SK-N-SH treated with all-trans-retinoic acid at 6 μM for 48 hours (cell line): ENCODE results near the gene NR2C2AP.
"Not testable (repeated sequence)": the region's sequence is repeated elsewhere in the genome, so short reads cannot be mapped to it uniquely, and the experiment has no call there.

Experiments used
- ATAC-seq: fragments of 200-7000 bp; cut with Tn5 transposase; 3 replicates; pipeline ENCODE4 v1.9.1; 2020; ENCODE audit warnings: mild to moderate bottlenecking, moderate library complexity
- ARNTL ChIP-seq: fragments of 450-650 bp; formaldehyde crosslinking; IDR thresholded peaks from 2 replicates; pipeline ENCODE4 v1.5.0; 2020; ENCODE audit warnings: low read depth, mild to moderate bottlenecking, moderate library complexity, borderline replicate concordance
- CSDC2 ChIP-seq: fragments of 250-450 bp; sonication (Bioruptor Pico); IDR thresholded peaks from 2 replicates; pipeline ENCODE4 v1.5.0; 2020; ENCODE audit warnings: mild to moderate bottlenecking, moderate library complexity
- ESRRG ChIP-seq: fragments of 250-450 bp; sonication (Bioruptor Pico); IDR thresholded peaks from 2 replicates; pipeline ENCODE4 v1.6.1; 2021; ENCODE audit warnings: mild to moderate bottlenecking
- GLIS3 ChIP-seq: fragments of 250-450 bp; sonication (Bioruptor Pico); IDR thresholded peaks from 2 replicates; pipeline ENCODE4 v1.5.0; 2020; ENCODE audit warnings: mild to moderate bottlenecking, moderate library complexity
- ISL1 ChIP-seq: fragments of 250-450 bp; sonication (Bioruptor Pico); IDR thresholded peaks from 2 replicates; pipeline ENCODE4 v2.1.2; 2022; ENCODE audit warnings: mild to moderate bottlenecking, moderate library complexity
- OSR1 ChIP-seq: fragments of 250-450 bp; sonication (Bioruptor Pico); IDR thresholded peaks from 2 replicates; pipeline ENCODE4 v1.8.0; 2022; ENCODE audit warnings: moderate library complexity, mild to moderate bottlenecking, inconsistent platforms
- PPARA ChIP-seq: fragments of 250-450 bp; sonication (Bioruptor Pico); IDR thresholded peaks from 2 replicates; pipeline ENCODE4 v1.5.0; 2020; ENCODE audit warnings: mild to moderate bottlenecking, borderline replicate concordance
- RARB ChIP-seq: fragments of 250-450 bp; sonication (Bioruptor Pico); IDR thresholded peaks from 2 replicates; pipeline ENCODE4 v1.8.0; 2021; ENCODE audit warnings: mild to moderate bottlenecking, moderate library complexity
- SNAI2 ChIP-seq: fragments of 250-450 bp; sonication (Bioruptor Pico); IDR thresholded peaks from 2 replicates; pipeline ENCODE4 v1.5.0; 2020; ENCODE audit warnings: mild to moderate bottlenecking, moderate library complexity
- TCF4 ChIP-seq: fragments of 250-450 bp; sonication (Bioruptor Pico); IDR thresholded peaks from 2 replicates; pipeline ENCODE4 v1.8.0; 2021; ENCODE audit warnings: mild to moderate bottlenecking, moderate library complexity, borderline replicate concordance
- TOX ChIP-seq: fragments of 250-450 bp; sonication (Bioruptor Pico); IDR thresholded peaks from 2 replicates; pipeline ENCODE4 v1.8.0; 2021; ENCODE audit warnings: mild to moderate bottlenecking, moderate library complexity, borderline replicate concordance
- ZC3H10 ChIP-seq: fragments of 250-450 bp; sonication (Bioruptor Pico); IDR thresholded peaks from 2 replicates; pipeline ENCODE4 v1.5.1; 2021; ENCODE audit warnings: mild to moderate bottlenecking, moderate library complexity
- ZFP3 ChIP-seq: fragments of 250-450 bp; sonication (Bioruptor Pico); IDR thresholded peaks from 2 replicates; pipeline ENCODE4 v1.5.0; 2020; ENCODE audit warnings: mild to moderate bottlenecking, moderate library complexity
- ZFP30 ChIP-seq: fragments of 450-650 bp; formaldehyde crosslinking; IDR thresholded peaks from 2 replicates; pipeline ENCODE4 v1.5.0; 2022; ENCODE audit warnings: mild to moderate bottlenecking, moderate library complexity
- ZNF565 ChIP-seq: fragments of 450-650 bp; formaldehyde crosslinking; conservative IDR thresholded peaks from 2 replicates; pipeline ENCODE4 v1.5.0; 2020; ENCODE audit warnings: low read depth, mild to moderate bottlenecking, moderate library complexity
- ZNF8 ChIP-seq: fragments of 450-650 bp; formaldehyde crosslinking; IDR thresholded peaks from 2 replicates; pipeline ENCODE4 v1.5.0; 2020; ENCODE audit warnings: mild to moderate bottlenecking, moderate library complexity
- TF ChIP-seq, protein P1 (sequence below): fragments of 250-450 bp; sonication (Bioruptor Pico); IDR thresholded peaks from 2 replicates; pipeline ENCODE4 v1.5.0; 2020; ENCODE audit warnings: mild to moderate bottlenecking, moderate library complexity
- TF ChIP-seq, protein P2 (sequence below): fragments of 250-450 bp; sonication (Bioruptor Pico); IDR thresholded peaks from 2 replicates; pipeline ENCODE4 v1.8.0; 2021; ENCODE audit warnings: low read depth, mild to moderate bottlenecking, moderate library complexity, borderline replicate concordance
- TF ChIP-seq, protein P3 (sequence below): fragments of 250-450 bp; sonication (Bioruptor Pico); IDR thresholded peaks from 2 replicates; pipeline ENCODE4 v1.5.1; 2020; ENCODE audit warnings: low read depth, mild to moderate bottlenecking, moderate library complexity
- TF ChIP-seq, protein P4 (sequence below): fragments of 250-450 bp; sonication (Bioruptor Pico); IDR thresholded peaks from 2 replicates; pipeline ENCODE4 v1.5.1; 2021; ENCODE audit warnings: mild to moderate bottlenecking, moderate library complexity
- TF ChIP-seq, protein P5 (sequence below): fragments of 250-450 bp; sonication (Bioruptor Pico); IDR thresholded peaks from 2 replicates; pipeline ENCODE4 v1.8.0; 2020; ENCODE audit warnings: mild to moderate bottlenecking, moderate library complexity, borderline replicate concordance

The NR2C2AP gene

DNA sequence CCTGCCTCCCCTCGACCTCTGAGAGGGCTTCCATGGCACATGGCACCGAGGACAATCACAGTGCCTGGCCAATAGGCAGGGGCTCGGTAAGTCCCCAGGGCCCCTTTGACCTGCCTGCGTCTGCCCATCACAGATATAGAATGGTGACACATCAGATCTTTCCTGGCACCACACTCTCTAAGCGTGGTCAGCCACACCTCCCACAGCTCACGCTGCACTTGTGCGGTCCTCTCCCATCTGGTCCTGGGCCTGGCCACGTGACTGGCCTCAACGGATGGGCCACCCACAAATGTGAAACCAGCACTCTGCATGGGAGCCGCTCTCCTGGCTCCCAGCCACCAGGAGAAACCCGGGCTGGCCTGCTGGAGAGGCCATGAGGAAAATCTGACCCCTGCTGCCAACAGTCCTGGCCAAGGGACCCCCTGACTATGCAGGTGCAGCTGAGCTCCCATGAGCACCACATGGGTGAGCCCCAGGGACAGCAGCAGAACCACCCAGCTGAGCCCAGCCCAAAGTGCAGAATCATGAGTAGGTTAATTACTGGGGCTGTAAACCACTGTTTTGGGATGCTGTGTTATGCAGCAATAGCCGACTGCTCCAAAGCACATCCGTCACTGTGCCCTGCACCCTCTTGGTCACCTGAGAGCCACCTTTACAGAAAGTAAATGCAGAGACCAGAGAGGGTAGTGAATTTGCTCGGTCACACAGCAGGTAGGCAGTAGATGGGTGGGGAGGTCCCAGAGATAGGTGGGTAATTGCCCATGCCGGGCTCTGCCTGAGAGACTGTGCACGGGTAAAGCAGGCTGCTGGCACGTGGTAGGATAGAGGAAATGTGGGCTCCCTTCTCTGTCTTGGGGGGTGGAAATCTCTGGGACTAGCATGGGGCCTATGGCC is 23.4 kb downstream of the NR2C2AP start (continued):
- TF ChIP-seq, protein P1, sequence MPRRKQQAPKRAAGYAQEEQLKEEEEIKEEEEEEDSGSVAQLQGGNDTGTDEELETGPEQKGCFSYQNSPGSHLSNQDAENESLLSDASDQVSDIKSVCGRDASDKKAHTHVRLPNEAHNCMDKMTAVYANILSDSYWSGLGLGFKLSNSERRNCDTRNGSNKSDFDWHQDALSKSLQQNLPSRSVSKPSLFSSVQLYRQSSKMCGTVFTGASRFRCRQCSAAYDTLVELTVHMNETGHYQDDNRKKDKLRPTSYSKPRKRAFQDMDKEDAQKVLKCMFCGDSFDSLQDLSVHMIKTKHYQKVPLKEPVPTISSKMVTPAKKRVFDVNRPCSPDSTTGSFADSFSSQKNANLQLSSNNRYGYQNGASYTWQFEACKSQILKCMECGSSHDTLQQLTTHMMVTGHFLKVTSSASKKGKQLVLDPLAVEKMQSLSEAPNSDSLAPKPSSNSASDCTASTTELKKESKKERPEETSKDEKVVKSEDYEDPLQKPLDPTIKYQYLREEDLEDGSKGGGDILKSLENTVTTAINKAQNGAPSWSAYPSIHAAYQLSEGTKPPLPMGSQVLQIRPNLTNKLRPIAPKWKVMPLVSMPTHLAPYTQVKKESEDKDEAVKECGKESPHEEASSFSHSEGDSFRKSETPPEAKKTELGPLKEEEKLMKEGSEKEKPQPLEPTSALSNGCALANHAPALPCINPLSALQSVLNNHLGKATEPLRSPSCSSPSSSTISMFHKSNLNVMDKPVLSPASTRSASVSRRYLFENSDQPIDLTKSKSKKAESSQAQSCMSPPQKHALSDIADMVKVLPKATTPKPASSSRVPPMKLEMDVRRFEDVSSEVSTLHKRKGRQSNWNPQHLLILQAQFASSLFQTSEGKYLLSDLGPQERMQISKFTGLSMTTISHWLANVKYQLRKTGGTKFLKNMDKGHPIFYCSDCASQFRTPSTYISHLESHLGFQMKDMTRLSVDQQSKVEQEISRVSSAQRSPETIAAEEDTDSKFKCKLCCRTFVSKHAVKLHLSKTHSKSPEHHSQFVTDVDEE (CRISPR knock-in tag) = no peak
- TF ChIP-seq CSDC2 (CRISPR knock-in tag) (no peak), OSR1 (CRISPR knock-in tag) (no peak), ZFP30 (CRISPR knock-in tag) (no peak), PPARA (no peak), RARB (CRISPR knock-in tag) (no peak)
- TF ChIP-seq, all 23 proteins: peak for 0

DNA sequence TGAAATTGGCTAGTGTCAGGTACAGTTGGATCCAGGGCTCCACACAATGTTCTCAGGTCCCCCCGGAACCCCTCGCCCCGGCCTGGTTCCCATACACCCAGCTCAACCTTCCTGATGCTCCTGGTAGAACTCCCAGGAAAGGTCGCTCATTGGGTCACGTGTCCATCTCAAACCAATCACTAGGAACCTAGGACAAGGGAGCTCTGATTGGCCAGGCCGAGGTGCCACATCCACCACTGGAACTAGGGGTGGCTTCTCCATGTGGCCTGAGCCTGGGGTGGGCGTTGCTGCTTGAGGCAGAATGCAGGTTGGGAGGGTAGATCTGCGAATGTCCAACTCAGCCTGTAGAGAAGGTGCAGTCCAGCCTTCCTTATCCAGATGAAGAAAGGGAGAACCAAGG is 26.3 kb downstream of the NR2C2AP start:
- TF ChIP-seq ZC3H10 = no peak
- TF ChIP-seq ZNF565 = no peak
- no peak for TF ChIP-seq SNAI2
- TF ChIP-seq, protein P2, sequence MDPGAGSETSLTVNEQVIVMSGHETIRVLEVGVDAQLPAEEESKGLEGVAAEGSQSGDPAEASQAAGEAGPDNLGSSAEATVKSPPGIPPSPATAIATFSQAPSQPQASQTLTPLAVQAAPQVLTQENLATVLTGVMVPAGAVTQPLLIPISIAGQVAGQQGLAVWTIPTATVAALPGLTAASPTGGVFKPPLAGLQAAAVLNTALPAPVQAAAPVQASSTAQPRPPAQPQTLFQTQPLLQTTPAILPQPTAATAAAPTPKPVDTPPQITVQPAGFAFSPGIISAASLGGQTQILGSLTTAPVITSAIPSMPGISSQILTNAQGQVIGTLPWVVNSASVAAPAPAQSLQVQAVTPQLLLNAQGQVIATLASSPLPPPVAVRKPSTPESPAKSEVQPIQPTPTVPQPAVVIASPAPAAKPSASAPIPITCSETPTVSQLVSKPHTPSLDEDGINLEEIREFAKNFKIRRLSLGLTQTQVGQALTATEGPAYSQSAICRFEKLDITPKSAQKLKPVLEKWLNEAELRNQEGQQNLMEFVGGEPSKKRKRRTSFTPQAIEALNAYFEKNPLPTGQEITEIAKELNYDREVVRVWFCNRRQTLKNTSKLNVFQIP (CRISPR knock-in tag) = no peak
- TF ChIP-seq ZFP30 (CRISPR knock-in tag) = no peak
- no peak for TF ChIP-seq TOX (CRISPR knock-in tag)
- no peak for TF ChIP-seq PPARA
- no peak for TF ChIP-seq ZFP3 (CRISPR knock-in tag)
- TF ChIP-seq, protein P3, sequence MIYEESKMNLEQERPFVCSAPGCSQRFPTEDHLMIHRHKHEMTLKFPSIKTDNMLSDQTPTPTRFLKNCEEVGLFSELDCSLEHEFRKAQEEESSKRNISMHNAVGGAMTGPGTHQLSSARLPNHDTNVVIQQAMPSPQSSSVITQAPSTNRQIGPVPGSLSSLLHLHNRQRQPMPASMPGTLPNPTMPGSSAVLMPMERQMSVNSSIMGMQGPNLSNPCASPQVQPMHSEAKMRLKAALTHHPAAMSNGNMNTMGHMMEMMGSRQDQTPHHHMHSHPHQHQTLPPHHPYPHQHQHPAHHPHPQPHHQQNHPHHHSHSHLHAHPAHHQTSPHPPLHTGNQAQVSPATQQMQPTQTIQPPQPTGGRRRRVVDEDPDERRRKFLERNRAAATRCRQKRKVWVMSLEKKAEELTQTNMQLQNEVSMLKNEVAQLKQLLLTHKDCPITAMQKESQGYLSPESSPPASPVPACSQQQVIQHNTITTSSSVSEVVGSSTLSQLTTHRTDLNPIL (CRISPR knock-in tag) = no peak
- TF ChIP-seq ISL1 (CRISPR knock-in tag) = no peak
- TF ChIP-seq ESRRG (CRISPR knock-in tag) = no peak
- TF ChIP-seq, protein P1 (CRISPR knock-in tag) = no peak
- TF ChIP-seq TCF4 (CRISPR knock-in tag) = no peak
- no peak for TF ChIP-seq ZNF8 (CRISPR knock-in tag)
- TF ChIP-seq, protein P4, sequence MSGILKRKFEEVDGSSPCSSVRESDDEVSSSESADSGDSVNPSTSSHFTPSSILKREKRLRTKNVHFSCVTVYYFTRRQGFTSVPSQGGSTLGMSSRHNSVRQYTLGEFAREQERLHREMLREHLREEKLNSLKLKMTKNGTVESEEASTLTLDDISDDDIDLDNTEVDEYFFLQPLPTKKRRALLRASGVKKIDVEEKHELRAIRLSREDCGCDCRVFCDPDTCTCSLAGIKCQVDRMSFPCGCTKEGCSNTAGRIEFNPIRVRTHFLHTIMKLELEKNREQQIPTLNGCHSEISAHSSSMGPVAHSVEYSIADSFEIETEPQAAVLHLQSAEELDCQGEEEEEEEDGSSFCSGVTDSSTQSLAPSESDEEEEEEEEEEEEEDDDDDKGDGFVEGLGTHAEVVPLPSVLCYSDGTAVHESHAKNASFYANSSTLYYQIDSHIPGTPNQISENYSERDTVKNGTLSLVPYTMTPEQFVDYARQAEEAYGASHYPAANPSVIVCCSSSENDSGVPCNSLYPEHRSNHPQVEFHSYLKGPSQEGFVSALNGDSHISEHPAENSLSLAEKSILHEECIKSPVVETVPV (CRISPR knock-in tag) = no peak
- no peak for TF ChIP-seq OSR1 (CRISPR knock-in tag)
- TF ChIP-seq, protein P5, sequence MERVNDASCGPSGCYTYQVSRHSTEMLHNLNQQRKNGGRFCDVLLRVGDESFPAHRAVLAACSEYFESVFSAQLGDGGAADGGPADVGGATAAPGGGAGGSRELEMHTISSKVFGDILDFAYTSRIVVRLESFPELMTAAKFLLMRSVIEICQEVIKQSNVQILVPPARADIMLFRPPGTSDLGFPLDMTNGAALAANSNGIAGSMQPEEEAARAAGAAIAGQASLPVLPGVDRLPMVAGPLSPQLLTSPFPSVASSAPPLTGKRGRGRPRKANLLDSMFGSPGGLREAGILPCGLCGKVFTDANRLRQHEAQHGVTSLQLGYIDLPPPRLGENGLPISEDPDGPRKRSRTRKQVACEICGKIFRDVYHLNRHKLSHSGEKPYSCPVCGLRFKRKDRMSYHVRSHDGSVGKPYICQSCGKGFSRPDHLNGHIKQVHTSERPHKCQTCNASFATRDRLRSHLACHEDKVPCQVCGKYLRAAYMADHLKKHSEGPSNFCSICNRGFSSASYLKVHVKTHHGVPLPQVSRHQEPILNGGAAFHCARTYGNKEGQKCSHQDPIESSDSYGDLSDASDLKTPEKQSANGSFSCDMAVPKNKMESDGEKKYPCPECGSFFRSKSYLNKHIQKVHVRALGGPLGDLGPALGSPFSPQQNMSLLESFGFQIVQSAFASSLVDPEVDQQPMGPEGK (CRISPR knock-in tag) = no peak
- no peak for TF ChIP-seq ARNTL
- TF ChIP-seq CSDC2 (CRISPR knock-in tag) = no peak
- TF ChIP-seq GLIS3 (CRISPR knock-in tag) = no peak
- ATAC-seq = no peak

DNA sequence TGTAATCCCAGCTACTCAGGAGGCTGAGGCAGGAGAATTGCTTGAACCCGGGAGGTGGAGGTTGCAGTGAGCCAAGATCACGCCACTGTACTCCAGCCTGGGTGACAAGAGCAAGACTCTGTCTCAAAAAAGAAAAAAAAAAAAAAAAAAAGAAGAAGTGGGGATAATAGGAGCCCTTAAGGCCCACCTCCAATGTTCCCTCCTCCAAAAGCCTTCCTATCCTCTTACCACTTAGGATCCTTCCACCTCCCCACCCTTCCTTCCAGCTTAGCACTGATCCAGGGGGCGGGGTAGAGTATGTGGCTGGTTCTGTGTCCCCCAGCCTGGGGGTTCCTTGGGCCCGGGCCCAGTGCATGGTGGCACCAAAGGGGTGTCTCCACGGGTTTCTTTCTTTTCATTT is 30.0 kb downstream of the NR2C2AP start:
- ATAC-seq = not testable (repeated sequence)
